GM18867 (cell line): ENCODE results near the gene DAGLA.

Experiments used
- ATAC-seq: cut with Tn5 transposase; IDR thresholded peaks from one replicate; pipeline ENCODE4 v1.9.1; 2021; ENCODE audit warnings: mild to moderate bottlenecking, moderate library complexity; ENCODE audit not compliant: unreplicated experiment

Gene DAGLA

DNA sequence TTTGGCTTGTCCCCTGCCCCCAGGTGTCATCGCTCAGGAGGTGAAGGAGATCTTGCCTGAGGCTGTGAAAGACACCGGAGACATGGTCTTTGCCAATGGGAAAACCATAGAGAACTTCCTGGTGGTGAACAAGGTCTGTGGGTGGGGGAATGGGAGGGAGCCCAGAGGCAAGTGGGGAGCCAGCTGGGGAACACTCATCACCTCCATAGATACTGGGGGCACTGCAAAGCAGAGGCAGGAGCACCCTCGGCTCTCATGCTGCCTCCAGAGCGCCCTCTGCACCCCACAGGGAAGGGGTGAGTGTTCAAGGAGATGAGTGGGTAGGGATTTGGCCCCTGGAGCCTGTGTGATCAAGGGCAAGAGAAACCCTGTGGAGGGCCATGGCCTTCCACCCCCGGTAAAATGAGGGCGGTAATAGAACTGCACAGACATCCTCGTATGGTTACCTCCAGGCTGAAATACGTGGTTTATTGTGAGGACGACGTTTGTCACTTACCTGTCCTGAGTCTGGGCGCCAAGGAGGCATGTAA lies 98.2 kb downstream of the DAGLA start:
- no peak for ATAC-seq

DNA sequence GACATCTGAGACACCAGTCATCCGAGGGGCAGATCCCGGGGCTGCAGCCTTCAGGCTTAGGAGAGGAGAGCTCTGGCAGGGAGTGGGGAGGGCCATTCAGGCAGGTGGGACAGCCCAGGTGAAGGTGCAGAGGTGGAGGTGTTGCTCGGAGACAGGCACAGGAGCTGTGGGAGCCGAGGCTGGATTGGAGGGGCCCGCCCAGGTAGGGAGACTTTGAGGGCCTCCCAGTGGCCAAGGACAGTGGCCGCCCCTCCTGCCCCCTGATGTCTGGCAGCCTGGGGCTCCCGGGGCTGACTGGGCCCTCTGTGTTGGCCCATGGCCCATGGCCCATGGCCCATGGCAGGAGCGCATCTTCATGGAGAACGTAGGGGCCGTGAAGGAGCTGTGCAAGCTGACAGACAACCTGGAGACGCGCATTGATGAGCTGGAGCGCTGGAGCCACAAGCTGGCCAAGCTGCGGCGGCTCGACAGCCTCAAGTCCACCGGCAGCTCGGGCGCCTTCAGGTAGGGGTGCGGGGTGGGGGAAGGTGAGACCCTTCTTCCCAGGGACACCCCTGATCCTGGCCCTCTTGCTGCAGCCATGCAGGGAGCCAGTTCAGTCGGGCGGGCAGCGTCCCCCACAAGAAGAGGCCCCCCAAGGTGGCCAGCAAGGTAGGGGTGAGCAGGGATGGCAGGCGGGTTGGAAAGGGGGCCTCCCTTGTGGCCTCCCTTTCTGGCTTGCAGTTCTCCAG lies 98.9 kb downstream of the DAGLA start:
- ATAC-seq = no peak

DNA sequence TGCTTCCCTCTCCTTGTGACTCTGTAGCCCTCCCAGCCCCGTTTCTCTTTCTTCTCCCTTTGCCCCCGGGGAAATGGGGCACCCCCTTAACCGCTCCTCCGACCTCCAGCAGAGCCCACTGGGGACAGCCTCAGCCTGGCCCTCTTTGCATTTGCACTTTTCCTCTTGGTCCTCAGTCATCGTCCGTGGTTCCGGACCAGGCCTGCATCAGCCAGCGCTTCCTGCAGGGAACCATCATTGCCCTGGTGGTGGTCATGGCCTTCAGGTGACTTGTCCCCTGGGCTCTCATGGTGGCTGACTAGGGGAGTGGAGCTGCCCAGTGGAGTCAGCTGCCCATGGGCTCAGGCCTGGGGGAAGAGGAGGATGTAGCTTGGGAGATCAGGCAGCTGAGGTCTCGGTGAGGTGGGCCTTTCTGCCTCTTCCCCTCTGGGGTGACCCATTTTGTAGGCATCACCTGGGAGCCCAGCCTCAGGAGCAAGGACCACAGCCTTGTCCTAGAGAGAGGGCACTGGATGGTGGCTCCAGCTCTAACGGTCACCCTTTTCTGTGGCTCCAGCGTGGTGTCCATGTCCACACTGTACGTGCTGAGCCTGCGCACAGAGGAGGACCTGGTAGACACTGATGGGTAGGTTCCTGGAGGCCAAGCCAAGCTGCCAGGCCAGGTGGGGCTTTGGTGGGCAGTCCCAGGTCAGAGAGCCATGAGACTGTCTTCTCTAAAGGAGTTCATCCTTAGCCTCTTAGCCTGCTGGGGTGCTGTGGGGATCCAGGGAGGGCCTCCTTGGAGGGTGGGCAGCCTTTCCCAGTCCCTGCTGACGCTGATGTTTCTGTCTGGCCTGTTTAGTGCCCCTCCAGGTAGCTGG lies 99.7 kb downstream of the DAGLA start:
- no peak for ATAC-seq

- no peak for ATAC-seq
These were observed 100.5 kb downstream of the DAGLA start for GRCh38 chr11:61780581-61781162.

DNA sequence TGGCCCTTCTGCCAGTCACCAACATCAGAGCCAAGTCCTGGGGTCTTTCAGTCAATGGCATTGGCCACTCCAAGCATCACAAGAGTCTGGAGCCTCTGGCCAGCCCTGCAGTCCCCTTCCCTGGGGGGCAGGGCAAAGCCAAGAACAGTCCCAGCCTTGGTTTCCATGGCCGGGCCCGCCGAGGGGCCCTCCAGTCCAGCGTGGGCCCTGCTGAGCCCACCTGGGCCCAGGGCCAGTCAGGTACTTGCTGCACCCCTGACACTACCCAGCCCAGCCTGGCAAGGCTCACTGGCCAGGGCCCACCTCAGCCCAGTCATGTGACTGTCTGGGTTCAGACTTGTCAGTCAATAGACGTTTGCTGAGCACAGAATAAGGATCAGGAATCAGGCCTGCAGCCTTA lies 101.4 kb downstream of the DAGLA start:
- ATAC-seq = no peak

DNA sequence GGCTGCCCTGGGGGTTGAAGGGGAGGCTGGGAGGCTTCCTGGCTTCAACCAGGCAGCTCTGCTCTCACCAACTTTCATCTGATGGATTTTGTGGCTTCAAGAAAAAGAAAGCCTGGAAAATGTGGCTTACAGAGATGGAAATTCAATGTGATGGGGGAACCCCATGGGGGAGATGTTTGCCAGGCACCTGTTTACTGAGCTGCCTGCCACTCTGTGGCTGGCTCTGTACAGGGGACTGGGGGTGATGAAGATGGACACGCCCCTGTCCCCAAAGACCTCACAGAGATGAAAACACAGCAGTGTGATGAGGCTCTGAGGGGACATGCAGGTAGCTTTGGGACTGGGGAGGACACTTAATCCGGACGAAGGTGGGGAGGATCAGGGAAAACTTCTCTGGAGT lies 102.1 kb downstream of the DAGLA start:
- no peak for ATAC-seq

DNA sequence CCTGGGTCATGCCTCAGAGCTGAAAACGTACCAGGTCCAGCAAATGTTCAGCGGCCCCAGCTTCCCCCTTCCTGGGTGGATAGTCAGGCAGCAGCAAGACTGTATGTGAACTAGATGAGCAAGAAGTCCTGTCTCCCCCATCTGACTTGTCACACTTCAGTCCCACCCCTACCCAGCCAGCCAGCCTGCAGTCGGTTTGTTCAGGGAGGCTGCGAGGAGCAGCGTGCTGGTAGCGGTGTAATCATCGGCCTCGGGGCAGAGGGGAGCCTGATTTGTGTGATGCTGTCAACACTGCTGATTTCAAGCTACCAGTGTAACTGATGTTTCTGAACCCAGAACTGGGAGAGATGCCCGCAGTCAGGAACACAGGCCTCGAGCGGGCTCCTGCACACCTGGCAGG lies 102.7 kb downstream of the DAGLA start:
- ATAC-seq = no peak

- no peak for ATAC-seq
These were observed 103.7 kb downstream of the DAGLA start for GRCh38 chr11:61783717-61784505.

GRCh38 chr11:61784506-61784805 lies 104.3 kb downstream of the DAGLA start:
- ATAC-seq = no peak

GRCh38 chr11:61785837-61786402 lies 105.7 kb downstream of the DAGLA start:
- ATAC-seq = no peak

GRCh38 chr11:61787928-61788491 lies 107.8 kb downstream of the DAGLA start:
- no peak for ATAC-seq

DNA sequence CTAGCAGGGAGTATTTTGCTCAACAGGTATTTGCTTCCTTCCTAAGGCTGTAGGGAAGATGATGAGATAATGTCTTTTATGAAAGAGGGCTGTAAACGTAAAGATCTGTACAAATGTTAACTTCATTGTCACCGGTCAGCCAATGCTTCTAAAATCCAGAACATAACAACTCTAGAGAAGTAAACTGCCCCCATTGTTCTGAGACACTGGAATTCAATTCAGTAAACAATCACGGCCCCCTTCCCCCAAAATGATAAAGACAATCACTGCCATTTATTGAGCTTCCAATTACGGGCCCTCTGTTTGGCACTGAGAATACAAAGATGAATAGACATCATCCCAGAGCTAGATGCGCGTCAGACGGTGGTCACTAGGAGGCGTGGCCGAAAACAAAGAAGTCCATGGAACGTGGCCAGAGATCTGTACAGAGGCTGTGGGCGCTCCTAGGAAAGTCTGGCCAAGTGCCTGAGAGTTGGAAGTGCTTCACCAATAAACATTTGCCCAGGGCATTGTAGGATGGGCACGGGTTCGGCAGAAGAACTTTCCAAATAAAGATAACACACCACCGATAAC lies 111.6 kb downstream of the DAGLA start:
- peak; percentile 32 for ATAC-seq

GRCh38 chr11:61792310-61793082 lies 112.3 kb downstream of the DAGLA start, which contains the start of the genes FEN1 and TMEM258:
Gene FEN1, plus strand, starts transcription at chr11:61792911. Its CDS starts 2,451 bp downstream, at chr11:61795362.
Gene TMEM258, minus strand, starts transcription at chr11:61792599. Its CDS starts 41 bp downstream, at chr11:61792558.
- peak; percentile 79 for ATAC-seq

DNA sequence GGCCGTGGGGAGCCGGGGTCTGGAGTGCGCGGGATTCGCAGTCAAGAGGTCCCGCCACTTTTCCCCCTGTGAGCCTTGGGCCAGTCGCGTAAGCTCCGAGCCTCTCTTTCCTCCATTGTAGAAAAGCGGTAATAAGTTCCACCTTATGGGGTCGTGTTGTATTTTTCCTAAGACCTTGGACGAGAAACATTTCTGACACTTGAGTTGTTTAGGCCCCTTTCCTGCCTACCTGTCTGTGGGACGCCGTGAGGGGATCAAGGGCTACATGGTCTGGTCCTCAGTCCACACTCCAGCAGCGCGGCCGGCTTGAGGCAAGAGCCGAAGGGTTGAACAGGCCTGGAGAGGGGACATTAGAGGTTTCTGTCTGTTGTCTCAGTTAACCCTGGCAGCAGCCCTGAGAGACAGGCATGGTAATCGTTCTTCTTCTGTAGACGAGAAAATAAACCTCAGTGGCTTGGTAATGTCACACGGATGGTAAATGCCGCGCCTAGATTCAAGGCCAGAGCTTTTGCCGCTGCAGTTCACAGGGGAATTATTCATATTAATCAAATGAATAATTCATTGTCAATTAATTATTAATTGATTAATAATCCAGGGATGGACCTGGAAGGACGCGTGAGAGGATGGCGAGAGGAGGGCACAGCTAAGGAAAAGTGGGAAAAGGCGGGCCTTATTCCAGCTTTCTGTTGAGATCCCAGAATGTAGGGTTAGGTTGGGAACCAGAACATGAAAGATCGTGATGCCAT lies 113.1 kb downstream of the DAGLA start:
- ATAC-seq = peak; percentile 29

- no peak for ATAC-seq
These were observed 113.6 kb downstream of the DAGLA start for GRCh38 chr11:61793829-61794204.

DNA sequence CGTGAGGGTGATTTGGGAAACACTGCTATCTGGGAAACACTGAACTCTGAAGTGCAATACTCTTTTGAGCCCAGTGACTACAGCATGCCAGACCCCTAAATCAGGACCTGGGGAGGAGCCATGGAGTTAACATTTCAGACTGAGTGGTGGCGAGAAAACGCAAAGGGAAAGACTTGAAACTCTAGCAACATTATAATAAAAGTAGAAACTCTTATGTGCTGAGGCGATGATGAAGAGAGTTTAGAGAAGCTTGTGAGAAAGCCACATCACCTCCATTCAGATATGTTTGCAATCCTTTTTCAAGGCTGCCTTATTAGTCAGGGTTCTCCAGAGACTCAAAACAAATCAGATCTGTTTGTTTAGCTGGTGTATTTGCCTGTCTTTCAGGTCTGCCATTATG lies 114.4 kb downstream of the DAGLA start:
- no peak for ATAC-seq

- ATAC-seq = no peak
These were observed 115.3 kb downstream of the DAGLA start for GRCh38 chr11:61795459-61795858.

- no peak for ATAC-seq
These were observed 115.8 kb downstream of the DAGLA start for GRCh38 chr11:61795876-61796526.
